OCI-LY7 (cell line): ENCODE data around the gene H3-3A. TPM values are rescaled to one million over a fixed set of nuclear protein-coding genes. Genes with fewer than 3 reads are reported as not detected.

Experiments used
- BruUV-seq: library from RNA; stranded (reverse); fragments of 400-500 nt; replicated peaks from 2 replicates; lab custom pipeline; 2021; lab: Mats Ljungman, UMichigan
- CTCF ChIA-PET: fragments of 300-600 bp; sonication (Branson Sonifier 250); formaldehyde crosslinking; loops from one replicate; lab custom pipeline; 2022; ENCODE audit warnings: antibody characterized with exemption; ENCODE audit not compliant: unreplicated experiment; lab: Charles Lee
- POLR2A ChIA-PET: fragments of 300-600 bp; sonication (Branson Sonifier 250); formaldehyde crosslinking; loops from one replicate; lab custom pipeline; 2022; ENCODE audit warnings: antibody characterized with exemption; lab: Charles Lee
- DNase-seq: peaks from one replicate; pipeline ENCODE4 v3.0.0-alpha.2; 2015; ENCODE audit warnings: low spot score
- H2AFZ ChIP-seq: fragments of 200-600 bp; sonication (generic), shearing (Covaris generic); 2 replicates; pipeline ENCODE4 v1.6.1; 2014; ENCODE audit warnings: mild to moderate bottlenecking, antibody characterized with exemption, low read length, moderate library complexity
- H3K27ac ChIP-seq: fragments of 200-600 bp; sonication (generic); 2 replicates; pipeline ENCODE4 v1.5.1; 2014; ENCODE audit warnings: mixed run types, low read depth, mild to moderate bottlenecking, moderate library complexity, low read length, inconsistent platforms; ENCODE audit not compliant: poor library complexity, severe bottlenecking
- H3K36me3 ChIP-seq: fragments of 200-600 bp; sonication (generic); 2 replicates; pipeline ENCODE4 v1.6.1; 2014; ENCODE audit warnings: mild to moderate bottlenecking, antibody characterized with exemption, low read length, moderate library complexity, mixed read lengths; ENCODE audit not compliant: insufficient read depth
- H3K4me1 ChIP-seq: fragments of 200-600 bp; sonication (generic); 2 replicates; pipeline ENCODE4 v1.5.1; 2014; ENCODE audit warnings: mild to moderate bottlenecking, low read length; ENCODE audit not compliant: insufficient read depth, poor library complexity, severe bottlenecking
- H3K4me2 ChIP-seq: fragments of 200-600 bp; sonication (generic); 2 replicates; pipeline ENCODE4 v1.6.1; 2014; ENCODE audit warnings: mild to moderate bottlenecking, low read length
- H3K4me3 ChIP-seq: fragments of 200-600 bp; sonication (generic); 2 replicates; pipeline ENCODE4 v1.5.1; 2014; ENCODE audit warnings: mild to moderate bottlenecking, low read depth, low read length; ENCODE audit not compliant: poor library complexity, severe bottlenecking
- H3K79me2 ChIP-seq: fragments of 200-600 bp; sonication (generic); 2 replicates; pipeline ENCODE4 v1.6.1; 2016; ENCODE audit warnings: low read depth, mild to moderate bottlenecking, low read length, moderate library complexity, mixed read lengths; ENCODE audit not compliant: insufficient read depth
- H3K9me2 ChIP-seq: fragments of 200-600 bp; sonication (generic); 2 replicates; pipeline ENCODE4 v1.6.1; 2016; ENCODE audit warnings: mild to moderate bottlenecking, low read length, mixed read lengths; ENCODE audit not compliant: insufficient read depth
- H3K9me3 ChIP-seq: fragments of 200-600 bp; sonication (generic); 2 replicates; pipeline ENCODE4 v1.6.1; 2014; ENCODE audit warnings: mild to moderate bottlenecking, mixed run types, low read length, mixed read lengths
- H4K20me1 ChIP-seq: fragments of 200-600 bp; sonication (generic); 2 replicates; pipeline ENCODE4 v1.6.1; 2014; ENCODE audit warnings: mild to moderate bottlenecking, antibody characterized with exemption, low read length, moderate library complexity, mixed read lengths; ENCODE audit not compliant: insufficient read depth
- EZH2phosphoT487 ChIP-seq: fragments of 200-600 bp; sonication (generic); IDR thresholded peaks from 2 replicates; pipeline ENCODE4 v1.6.1; 2018; ENCODE audit warnings: low read depth, borderline replicate concordance, mild to moderate bottlenecking, mixed run types, antibody characterized with exemption, low read length, moderate library complexity, mixed read lengths
- intact Hi-C: fragments of 100-400 bp; cut with micrococcal nuclease; formaldehyde crosslinking; loops from one replicate; pipeline ENCODE4 v1.10.0; 2022; ENCODE audit not compliant: unreplicated experiment
- total RNA-seq, 2 experiments: library from RNA; depleted of rRNA in 1 of 2; stranded (reverse); fragments of >200 nt in 1 of 2; shearing (Covaris generic) in 1 of 2; gene quantifications; 2 replicates each; pipeline ENCODE4 v1.2.3, GENCODE V29; 2014 to 2022
- TF ChIP-seq, protein P1 (sequence below): fragments of 200-600 bp; sonication (generic); conservative IDR thresholded peaks from 2 replicates; pipeline ENCODE4 v1.5.1; 2014; ENCODE audit warnings: mild to moderate bottlenecking, antibody characterized with exemption, low read length, moderate library complexity, mixed read lengths

The H3-3A gene
- total RNA-seq, 2 experiments from 2014 or later, result 416 to 661 TPM

- Histone ChIP-seq H3K9me3 (no peaks in the 10 kb centered on the region), H4K20me1 (no peaks in the 10 kb centered on the region), H3K4me3 (no peak overlapping the region), H3K79me2 (no peaks in the 10 kb centered on the region), H3K9me2 (no peaks in the 10 kb centered on the region), H3K36me3 (no peaks in the 10 kb centered on the region; the same call in 1 of the 2 replicates), H3K4me1 (no peaks in the 10 kb centered on the region), H2AFZ (no peak overlapping the region), H3K27ac (no peak overlapping the region), H3K4me2 (no peak overlapping the region)
- POLR2A ChIA-PET, result interaction anchor here (0.5 to 1.0 kb wide), 5 partner anchors 27 to 1338 kb away, joined by 3 to 8 read pairs (median 3); no protein-coding TSS in a partner anchor
- intact Hi-C loops, result no loop called here
- no peak for TF ChIP-seq EZH2phosphoT487
- TF ChIP-seq, protein P1, sequence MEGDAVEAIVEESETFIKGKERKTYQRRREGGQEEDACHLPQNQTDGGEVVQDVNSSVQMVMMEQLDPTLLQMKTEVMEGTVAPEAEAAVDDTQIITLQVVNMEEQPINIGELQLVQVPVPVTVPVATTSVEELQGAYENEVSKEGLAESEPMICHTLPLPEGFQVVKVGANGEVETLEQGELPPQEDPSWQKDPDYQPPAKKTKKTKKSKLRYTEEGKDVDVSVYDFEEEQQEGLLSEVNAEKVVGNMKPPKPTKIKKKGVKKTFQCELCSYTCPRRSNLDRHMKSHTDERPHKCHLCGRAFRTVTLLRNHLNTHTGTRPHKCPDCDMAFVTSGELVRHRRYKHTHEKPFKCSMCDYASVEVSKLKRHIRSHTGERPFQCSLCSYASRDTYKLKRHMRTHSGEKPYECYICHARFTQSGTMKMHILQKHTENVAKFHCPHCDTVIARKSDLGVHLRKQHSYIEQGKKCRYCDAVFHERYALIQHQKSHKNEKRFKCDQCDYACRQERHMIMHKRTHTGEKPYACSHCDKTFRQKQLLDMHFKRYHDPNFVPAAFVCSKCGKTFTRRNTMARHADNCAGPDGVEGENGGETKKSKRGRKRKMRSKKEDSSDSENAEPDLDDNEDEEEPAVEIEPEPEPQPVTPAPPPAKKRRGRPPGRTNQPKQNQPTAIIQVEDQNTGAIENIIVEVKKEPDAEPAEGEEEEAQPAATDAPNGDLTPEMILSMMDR, result no peak
- CTCF ChIA-PET, result no interaction called here
- BruUV-seq, result no TSS peak
- DNase-seq, result no peak
Observed at GRCh38 chr1:226054519-226055327, 7.8 kb upstream of the H3-3A start.

GRCh38 chr1:226059709-226060108 lies 2.8 kb upstream of the H3-3A start:
- intact Hi-C loops, result loop anchor here (5.0 kb wide), 3 partner anchors 128 to 592 kb away; partner anchors contain the start of genes ACBD3 and PARP1
- no peaks in the 10 kb centered on the region for H3K9me3 ChIP-seq
- TF ChIP-seq, protein P1, result no peak
- TF ChIP-seq EZH2phosphoT487, result no peak
- no peak overlapping the region for H3K4me2 ChIP-seq
- no peaks in the 10 kb centered on the region for H3K9me2 ChIP-seq
- BruUV-seq, result no TSS peak
- H3K4me1 ChIP-seq, result peaks cover 13% of the 10 kb centered on the region
- no peak overlapping the region for H2AFZ ChIP-seq
- peaks cover 11% of the 10 kb centered on the region for H3K36me3 ChIP-seq
- CTCF ChIA-PET, result no interaction called here
- DNase-seq, result no peak
- no peak overlapping the region for H3K27ac ChIP-seq
- POLR2A ChIA-PET, result interaction anchor here (0.6 to 2.0 kb wide), 2 partner anchors 60 to 555 kb away, joined by 3 to 10 read pairs; partner anchors contain the start of gene SDE2
- H3K4me3 ChIP-seq, result no peak overlapping the region
- H3K79me2 ChIP-seq, result peaks cover 21% of the 10 kb centered on the region
- peaks cover 8% of the 10 kb centered on the region for H4K20me1 ChIP-seq

GRCh38 chr1:226060427-226060826 lies 2.1 kb upstream of the H3-3A start:
- H4K20me1 ChIP-seq, result peaks cover 16% of the 10 kb centered on the region
- H3K79me2 ChIP-seq, result peaks cover 28% of the 10 kb centered on the region
- intact Hi-C loops, result loop anchor here (5.0 kb wide), 3 partner anchors 127 to 593 kb away; partner anchors contain the start of genes ACBD3 and PARP1
- no peak overlapping the region for H3K4me2 ChIP-seq
- no peaks in the 10 kb centered on the region for H3K9me2 ChIP-seq
- no peak for DNase-seq
- peaks cover 18% of the 10 kb centered on the region for H3K36me3 ChIP-seq
- ChIA-PET POLR2A (interaction anchor here (0.6 to 2.0 kb wide), 4 partner anchors 41 to 616 kb away, joined by 3 to 10 read pairs (median 4); partner anchors contain the start of gene SDE2), CTCF (no interaction called here)
- TF ChIP-seq EZH2phosphoT487, result no peak
- TF ChIP-seq, protein P1, result no peak
- H3K9me3 ChIP-seq, result no peaks in the 10 kb centered on the region
- H2AFZ ChIP-seq, result no peak overlapping the region
- no peak overlapping the region for H3K27ac ChIP-seq
- no peak overlapping the region for H3K4me3 ChIP-seq
- peaks cover 19% of the 10 kb centered on the region for H3K4me1 ChIP-seq
- BruUV-seq, result no TSS peak
